ENCODE measurements around the gene MAU2.
"Not testable (repeated sequence)": the region's sequence is repeated elsewhere in the genome, so short reads cannot be mapped to it uniquely, and the experiment has no call there.

- not testable (repeated sequence) for TF ChIP-seq CTCF, POLR2AphosphoS5 (IDR thresholded peaks at IDR 0.05)
These were observed 69.1 kb downstream of the MAU2 start for GRCh38 chr19:19389683-19390082.
